Cardiac septum (tissue), 1 donor: ENCODE measurements around the gene FAM241B. TPM values are rescaled to one million over a fixed set of nuclear protein-coding genes. Genes with fewer than 3 reads are reported as not detected.

Experiments used
- DNase-seq: peaks from one replicate; pipeline ENCODE4 v3.0.0-alpha.2; 2020; ENCODE audit warnings: low spot score
- intact Hi-C: fragments of 100-400 bp; cut with DNase I; formaldehyde crosslinking; loops from one replicate; pipeline ENCODE4 v1.14.0; 2022
- long read RNA-seq: library from polyadenylated mRNA; unstranded; transcript quantifications from one replicate; pipeline ENCODE4 v2.0.0, GENCODE V29; 2021
- total RNA-seq: library from RNA; stranded (reverse); fragmentation: NEBNext Ultra II Directional; extraction: Animal tissue kit (Norgen Biotek cat#: 25700); gene quantifications from one replicate; pipeline ENCODE4 v1.2.1, GENCODE V29; 2021
- donor health status: DM: no; HTN: no; CAD: no.

FAM241B gene, protein sequence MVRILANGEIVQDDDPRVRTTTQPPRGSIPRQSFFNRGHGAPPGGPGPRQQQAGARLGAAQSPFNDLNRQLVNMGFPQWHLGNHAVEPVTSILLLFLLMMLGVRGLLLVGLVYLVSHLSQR
- 5.7 TPM for total RNA-seq
- long read RNA-seq, transcript FAM241B-201 (4 exons, 1,065 nt): major isoform, 9 of 12 reads
- long read RNA-seq, partial matches to known transcripts: 0 of 12 reads
- long read RNA-seq, other reads (novel, unspliced or antisense): 3 of 12 reads

DNA sequence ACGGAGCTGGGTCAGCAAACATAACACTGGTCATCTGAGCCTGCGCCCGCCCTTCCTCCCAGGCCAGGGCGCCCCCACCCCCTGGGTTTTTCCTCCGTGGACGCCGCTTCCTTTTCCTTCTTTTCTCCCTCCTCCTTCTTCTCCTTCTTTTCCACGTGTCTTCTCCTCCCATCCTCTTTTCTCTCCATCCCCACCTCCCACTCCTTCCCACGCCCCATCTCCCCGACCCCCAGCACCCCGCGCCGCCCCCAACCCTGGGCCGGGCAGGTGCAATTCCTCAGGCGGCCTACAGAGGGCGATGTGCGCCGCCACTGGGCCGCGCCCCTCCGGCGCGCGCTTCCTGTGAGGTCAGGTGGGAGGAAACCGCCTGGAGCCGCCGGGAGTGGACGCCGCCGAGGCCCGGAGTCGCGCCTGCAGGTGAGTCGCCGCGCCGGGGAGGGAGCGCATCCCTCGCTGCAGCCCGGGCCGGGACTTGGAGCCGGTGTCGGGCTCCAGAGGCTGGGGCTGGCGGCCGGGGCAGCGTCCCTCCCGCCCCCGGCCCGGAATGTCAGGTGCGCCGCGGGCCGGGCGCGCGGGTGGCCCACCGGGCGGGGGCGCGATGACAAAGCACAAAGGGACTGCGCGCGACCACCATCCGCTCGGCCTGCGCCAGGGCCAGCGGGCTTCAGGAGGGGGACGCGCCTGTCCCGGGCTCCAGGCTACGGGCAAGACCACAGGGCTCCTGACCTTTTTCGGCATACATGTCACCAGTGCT lies at the start of gene FAM241B:
FAM241B (plus strand) TSS at position 351 of the 754 bp plus-strand sequence. CDS start 1,497 bp downstream, outside the sequence.
- DNase-seq: no peak
- intact Hi-C loops: no loop called here

DNA sequence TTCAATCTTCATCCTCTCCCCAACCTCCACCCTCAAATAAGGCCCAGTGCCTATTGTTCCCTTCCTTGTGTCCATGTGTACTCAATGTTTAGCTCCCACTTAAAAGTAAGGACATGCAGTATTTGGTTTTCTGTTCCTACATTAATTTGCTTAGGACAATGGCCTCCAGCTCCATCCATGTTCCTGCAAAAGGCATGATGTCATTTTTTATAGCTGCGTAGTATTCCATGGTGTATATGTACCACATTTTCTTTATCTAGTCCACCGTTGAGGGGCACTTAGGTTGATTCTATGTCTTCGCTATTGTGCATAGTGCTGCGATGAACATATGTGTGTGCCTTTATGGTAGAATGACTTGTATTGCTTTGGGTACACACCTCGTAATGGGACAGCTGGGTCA lies 49.6 kb upstream of the FAM241B start:
- intact Hi-C loops: no loop called here
- DNase-seq: no peak

- DNase-seq: no peak
- intact Hi-C loops: no loop called here
Observed at GRCh38 chr10:69583106-69583505, 46.9 kb upstream of the FAM241B start.

GRCh38 chr10:69584624-69585023 lies 45.4 kb upstream of the FAM241B start:
- no peak for DNase-seq
- intact Hi-C loops: no loop called here

DNA sequence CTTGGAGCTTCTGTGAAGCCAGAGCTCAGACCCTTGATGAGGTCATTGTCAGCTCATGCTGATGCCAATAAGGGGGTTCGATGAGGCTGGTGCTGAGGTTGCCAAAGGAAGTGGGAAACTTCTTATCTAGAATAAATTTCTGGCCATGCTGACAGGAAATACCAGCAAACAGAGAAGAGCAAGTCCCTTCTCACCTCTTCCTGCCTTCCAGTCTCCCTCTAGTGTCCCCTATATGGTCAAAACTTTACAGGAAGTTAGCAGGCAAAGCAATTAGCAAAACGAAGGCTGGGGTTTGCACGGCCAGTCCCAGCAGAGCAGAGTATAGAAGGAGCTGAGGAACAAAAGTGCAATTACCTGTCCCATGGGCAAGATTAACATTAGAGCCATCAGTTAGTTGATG lies 41.7 kb upstream of the FAM241B start:
- DNase-seq: no peak
- intact Hi-C loops: no loop called here

DNA sequence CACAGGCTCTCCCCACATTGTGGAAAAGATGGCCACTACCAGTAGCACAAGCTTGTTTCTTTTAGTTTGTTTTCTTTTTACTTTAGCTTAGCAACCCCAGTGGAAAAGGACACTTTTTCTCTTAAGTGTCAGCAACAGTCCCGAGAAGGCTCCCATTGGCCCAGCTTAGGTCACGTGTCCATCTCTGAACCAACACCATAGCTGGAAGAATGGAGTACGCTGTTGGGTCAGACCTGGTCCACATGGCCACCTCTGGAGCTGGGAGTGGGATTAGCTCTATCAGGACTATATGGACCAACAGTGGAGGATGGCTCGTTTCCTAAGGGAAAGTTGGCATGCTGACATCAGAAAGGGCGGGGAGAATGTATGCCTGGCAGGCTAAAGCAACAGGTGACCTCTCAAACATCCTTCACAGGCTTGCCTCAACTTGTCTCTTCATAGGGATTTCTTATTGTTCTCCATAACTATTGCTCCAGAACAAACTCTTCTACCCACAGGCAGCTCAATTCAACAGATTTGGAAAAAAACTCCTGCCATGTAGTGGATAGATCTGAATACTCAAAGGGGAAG lies 29.2 kb upstream of the FAM241B start:
- DNase-seq: no peak
- intact Hi-C loops: no loop called here

GRCh38 chr10:69609077-69609476 lies 21.0 kb upstream of the FAM241B start:
- intact Hi-C loops: no loop called here
- DNase-seq: no peak

GRCh38 chr10:69612760-69613159 lies 17.3 kb upstream of the FAM241B start:
- intact Hi-C loops: no loop called here
- DNase-seq: no peak

DNA sequence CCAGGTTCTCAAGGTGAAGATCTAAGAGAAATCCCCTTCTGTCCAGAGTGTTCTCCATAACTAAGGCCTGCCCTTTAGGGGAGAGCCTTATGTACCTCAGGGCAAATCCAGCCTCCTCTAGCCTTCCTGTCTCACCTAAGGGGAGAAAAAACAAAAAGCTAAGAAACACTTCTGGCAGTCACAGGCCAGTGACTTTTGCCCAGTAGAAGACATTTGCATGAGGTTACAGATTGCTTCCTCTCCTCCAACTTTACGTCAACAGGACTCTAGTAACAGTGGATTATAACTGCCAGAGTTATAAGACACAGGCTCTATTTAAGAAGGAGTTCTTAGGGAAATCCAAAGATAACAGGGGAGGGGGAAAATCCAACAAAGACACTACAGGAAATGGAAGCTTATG lies 15.9 kb upstream of the FAM241B start:
- no peak for DNase-seq
- intact Hi-C loops: no loop called here

- intact Hi-C loops: no loop called here
- DNase-seq: no peak
Observed at GRCh38 chr10:69616358-69616757, 13.7 kb upstream of the FAM241B start.

GRCh38 chr10:69618746-69619145 lies 11.3 kb upstream of the FAM241B start:
- no peak for DNase-seq

DNA sequence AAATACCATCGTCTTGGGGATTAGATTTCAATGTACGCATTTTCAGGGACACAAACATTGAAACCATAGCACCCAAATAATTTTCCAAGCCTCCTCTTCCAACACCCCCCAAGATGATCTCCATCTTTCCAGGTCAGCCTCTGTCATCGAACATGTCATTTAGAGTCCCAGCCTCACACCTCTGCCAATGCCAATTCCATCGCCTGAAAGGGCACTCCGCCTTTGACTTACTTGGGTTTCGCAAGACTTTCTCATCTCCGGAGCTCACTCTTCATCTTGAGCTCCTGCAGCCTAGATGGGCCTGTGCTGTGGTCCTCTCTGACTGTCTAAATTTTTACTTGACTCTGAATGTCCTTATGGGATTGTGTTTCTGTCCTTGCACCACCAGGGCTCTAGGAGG lies 10.4 kb upstream of the FAM241B start:
- DNase-seq: no peak

More at GRCh38 chr10:69618746-69619145, 11.3 kb upstream of the FAM241B start:
- intact Hi-C loops: no loop called here

GRCh38 chr10:69620625-69621024 lies 9.4 kb upstream of the FAM241B start:
- no peak for DNase-seq
- intact Hi-C loops: no loop called here

More for the DNA sequence above, 10.4 kb upstream of the FAM241B start:
- intact Hi-C loops: no loop called here

DNA sequence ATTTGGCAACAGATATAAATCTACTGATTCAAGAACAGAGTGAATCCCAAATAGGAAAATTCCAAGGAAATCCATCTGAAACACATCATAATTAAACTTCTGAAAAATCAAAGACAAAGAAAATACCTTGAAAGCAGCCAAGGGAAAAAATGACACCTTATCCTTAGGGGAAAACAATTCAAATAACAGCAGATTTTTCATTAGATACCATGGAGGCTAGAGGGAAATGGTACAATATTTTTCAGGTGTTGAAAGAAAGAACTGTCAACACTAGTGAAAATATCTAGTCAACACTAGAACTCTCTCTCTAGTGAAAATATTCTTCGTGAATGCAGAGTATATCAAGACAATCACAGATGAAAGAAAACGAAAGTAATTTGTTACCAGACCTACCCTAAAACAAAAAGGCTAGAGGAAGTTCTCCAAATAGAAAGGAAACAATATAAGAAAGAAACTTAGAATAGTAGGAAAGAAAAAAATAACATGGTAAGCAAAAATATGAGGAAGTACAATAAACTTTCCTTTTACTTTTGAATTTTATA lies 5.7 kb upstream of the FAM241B start:
- intact Hi-C loops: no loop called here

GRCh38 chr10:69626826-69627225 lies 3.2 kb upstream of the FAM241B start:
- no peak for DNase-seq
- intact Hi-C loops: no loop called here

More for the DNA sequence above, 5.7 kb upstream of the FAM241B start:
- DNase-seq: no peak

- no peak for DNase-seq
- intact Hi-C loops: no loop called here
Observed at GRCh38 chr10:69628891-69629290, 1.2 kb upstream of the FAM241B start.

DNA sequence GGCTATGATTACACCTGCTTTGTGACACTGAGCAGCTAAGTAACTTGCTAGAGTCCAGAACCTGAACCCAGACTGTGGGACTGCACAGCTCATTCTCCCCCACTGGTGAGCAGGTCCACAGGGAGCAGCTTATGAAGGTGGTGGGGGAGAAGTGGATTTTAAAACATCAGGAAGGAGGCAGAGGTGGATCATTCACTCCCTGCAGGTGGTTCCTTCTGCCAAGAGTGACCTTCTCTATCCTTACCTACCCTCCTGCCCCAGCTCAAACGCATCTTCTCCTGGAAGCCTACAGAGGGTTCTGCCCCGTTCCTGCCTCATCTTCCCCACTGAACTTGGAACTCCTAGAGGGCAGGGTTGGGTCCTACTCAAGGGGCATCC lies 539 bp upstream of the FAM241B start:
- DNase-seq: no peak
- intact Hi-C loops: no loop called here

- no peak for DNase-seq
- intact Hi-C loops: no loop called here
Observed at GRCh38 chr10:69630651-69631400, 779 bp downstream of the FAM241B start.

GRCh38 chr10:69631566-69631965 lies 1.5 kb downstream of the FAM241B start:
- intact Hi-C loops: no loop called here
- no peak for DNase-seq
